H1 (cell line): ENCODE data around the gene TWIST1. TPM values are rescaled to one million over a fixed set of nuclear protein-coding genes. Genes with fewer than 3 reads are reported as not detected.

Experiments
- CTCF ChIA-PET: fragments of 300-600 bp; sonication (Branson Sonifier 250); formaldehyde crosslinking; loops from one replicate; lab custom pipeline; 2021; ENCODE audit not compliant: partially characterized antibody; lab: Charles Lee
- POLR2A ChIA-PET: fragments of 300-600 bp; sonication (Branson Sonifier 250); formaldehyde crosslinking; loops from one replicate; lab custom pipeline; 2021; ENCODE audit warnings: inconsistent platforms; ENCODE audit not compliant: partially characterized antibody; lab: Charles Lee
- DNase-seq, 2 experiments: peaks; one replicate each; pipeline versions ENCODE4 v3.0.0 to v3.0.0-alpha.2; 2010 to 2022; ENCODE audit warnings: low spot score in 2 of 2, low read depth in 1 of 2, mixed read lengths in 1 of 2
- FAIRE-seq: peaks from 2 replicates; lab custom pipeline; 2011; peaks lifted over from hg19 to GRCh38; lab: Jason Lieb, UNC
- H2AFZ ChIP-seq: 2 replicates; pipeline ENCODE4 v1.8.1; 2012; ENCODE audit warnings: low read length, inconsistent platforms
- H2AK5ac ChIP-seq: 2 replicates; pipeline ENCODE4 v1.6.1; 2013; ENCODE audit warnings: low read depth, low read length
- H2BK120ac ChIP-seq: replicated peaks from 2 replicates; pipeline ENCODE3; 2013; ENCODE audit warnings: low read depth, low read length, inconsistent platforms
- H2BK12ac ChIP-seq: 2 replicates; pipeline ENCODE4 v1.6.1; 2013; ENCODE audit warnings: low read depth, low read length
- H2BK15ac ChIP-seq: 2 replicates; pipeline ENCODE4 v1.6.1; 2013; ENCODE audit warnings: low read length
- H2BK20ac ChIP-seq: 2 replicates; pipeline ENCODE4 v1.6.1; 2013; ENCODE audit warnings: low read length
- H2BK5ac ChIP-seq: 2 replicates; pipeline ENCODE4 v1.6.1; 2013; ENCODE audit warnings: low read depth, low read length
- H3K14ac ChIP-seq: 2 replicates; pipeline ENCODE4 v1.6.1; 2013; ENCODE audit warnings: inconsistent platforms; ENCODE audit not compliant: insufficient read length
- H3K18ac ChIP-seq: 2 replicates; pipeline ENCODE4 v1.6.1; 2013; ENCODE audit warnings: low read length; ENCODE audit errors: extremely low read depth
- H3K23ac ChIP-seq: 2 replicates; pipeline ENCODE4 v1.6.1; 2013; ENCODE audit warnings: inconsistent platforms; ENCODE audit not compliant: insufficient read length
- H3K23me2 ChIP-seq: 2 replicates; pipeline ENCODE4 v1.6.1; 2013; ENCODE audit warnings: low read depth, low read length
- H3K27ac ChIP-seq: 2 replicates; pipeline ENCODE4 v1.6.1; 2011; ENCODE audit warnings: low read depth, low read length, inconsistent platforms
- H3K27me3 ChIP-seq, 4 experiments: replicated peaks in 1 of 4; 1 replicate in 1 of 4; 2 replicates in 3 of 4; pipeline versions ENCODE4 v1.6.1 to v1.8.1; 2011 to 2013; ENCODE audit warnings: low read length in 3 of 4, mild to moderate bottlenecking in 3 of 4, inconsistent platforms in 2 of 4, mixed read lengths in 2 of 4, moderate library complexity in 1 of 4; ENCODE audit not compliant: control insufficient read depth in 3 of 4, insufficient read depth in 3 of 4; ENCODE audit errors: extremely low read depth in 1 of 4
- H3K36me3 ChIP-seq, 4 experiments: 2 replicates each; pipeline versions ENCODE4 v1.6.1 to v1.8.1; 2011 to 2013; ENCODE audit warnings: mild to moderate bottlenecking in 4 of 4, low read length in 3 of 4, moderate library complexity in 2 of 4, control low read depth in 1 of 4, inconsistent platforms in 1 of 4; ENCODE audit not compliant: insufficient read depth in 4 of 4, control insufficient read depth in 2 of 4
- H3K4ac ChIP-seq: replicated peaks from 2 replicates; pipeline ENCODE3; 2013; ENCODE audit warnings: low read length, low read depth, mixed read lengths, inconsistent platforms; ENCODE audit not compliant: insufficient read length
- H3K4me1 ChIP-seq, 4 experiments: replicated peaks in 1 of 4; 1 replicate in 1 of 4; 2 replicates in 3 of 4; pipeline versions ENCODE4 v1.6.1 to v1.8.1; 2011 to 2013; ENCODE audit warnings: low read length in 3 of 4, inconsistent platforms in 2 of 4, mixed read lengths in 1 of 4; ENCODE audit not compliant: insufficient read depth in 4 of 4, control insufficient read depth in 3 of 4
- H3K4me2 ChIP-seq, 2 experiments: 2 replicates each; pipeline versions ENCODE4 v1.6.1 to v1.8.1; 2011 to 2013; ENCODE audit warnings: low read depth in 2 of 2, low read length in 2 of 2, control low read depth in 1 of 2, inconsistent platforms in 1 of 2, mild to moderate bottlenecking in 1 of 2; ENCODE audit not compliant: insufficient read depth in 1 of 2
- H3K4me3 ChIP-seq, 4 experiments: fragments of 200-600, 300-600 bp in 1 of 4; sonication (generic), shearing (Covaris generic), sonication (Bioruptor Twin) in 1 of 4; 2 replicates each; pipeline versions ENCODE4 v1.5.1 to v1.8.1; 2011 to 2016; ENCODE audit warnings: low read length in 4 of 4, low read depth in 3 of 4, control low read depth in 2 of 4, inconsistent platforms in 2 of 4, mild to moderate bottlenecking in 2 of 4, mixed read lengths in 1 of 4, moderate library complexity in 1 of 4; ENCODE audit not compliant: insufficient read depth in 2 of 4; ENCODE audit errors: extremely low read depth in 1 of 4
- H3K56ac ChIP-seq: replicated peaks from 2 replicates; pipeline ENCODE3; 2013; ENCODE audit warnings: low read depth, mild to moderate bottlenecking, mixed read lengths, low read length, inconsistent platforms; ENCODE audit not compliant: insufficient read length
- H3K79me1 ChIP-seq: 2 replicates; pipeline ENCODE4 v1.6.1; 2013; ENCODE audit warnings: low read depth, low read length, control low read depth
- H3K79me2 ChIP-seq, 2 experiments: 2 replicates each; pipeline versions ENCODE4 v1.6.1 to v1.8.1; 2012 to 2013; ENCODE audit warnings: low read length in 2 of 2, mild to moderate bottlenecking in 2 of 2, inconsistent platforms in 1 of 2; ENCODE audit not compliant: insufficient read depth in 2 of 2, control insufficient read depth in 1 of 2
- H3K9ac ChIP-seq, 4 experiments: replicated peaks in 1 of 4; 1 replicate in 1 of 4; 2 replicates in 3 of 4; pipeline versions ENCODE4 v1.6.1 to v1.8.1; 2011 to 2013; ENCODE audit warnings: low read depth in 3 of 4, low read length in 3 of 4, control low read depth in 2 of 4, mild to moderate bottlenecking in 2 of 4, moderate library complexity in 2 of 4, inconsistent platforms in 1 of 4; ENCODE audit errors: extremely low read depth in 1 of 4
- H3K9me3 ChIP-seq, 2 experiments: 2 replicates each; pipeline versions ENCODE4 v1.6.1 to v1.8.1; 2012 to 2013; ENCODE audit warnings: mild to moderate bottlenecking in 2 of 2, moderate library complexity in 2 of 2, control low read depth in 1 of 2, inconsistent platforms in 1 of 2, low read depth in 1 of 2, low read length in 1 of 2, mixed read lengths in 1 of 2; ENCODE audit not compliant: insufficient read depth in 2 of 2
- H4K20me1 ChIP-seq, 2 experiments: replicated peaks in 1 of 2; 2 replicates each; pipeline versions ENCODE3 to v1.8.1; 2011 to 2013; ENCODE audit warnings: inconsistent platforms in 2 of 2, low read length in 2 of 2, mild to moderate bottlenecking in 1 of 2; ENCODE audit not compliant: insufficient read depth in 2 of 2, control insufficient read depth in 1 of 2
- H4K5ac ChIP-seq: 2 replicates; pipeline ENCODE4 v1.6.1; 2013; ENCODE audit warnings: low read length, low read depth, mixed read lengths, inconsistent platforms; ENCODE audit not compliant: insufficient read length
- H4K8ac ChIP-seq: 2 replicates; pipeline ENCODE4 v1.8.0; 2013; ENCODE audit warnings: mild to moderate bottlenecking, moderate library complexity, low read length, inconsistent platforms; ENCODE audit not compliant: insufficient read depth; ENCODE audit errors: extremely low read depth
- H4K91ac ChIP-seq: replicated peaks from 2 replicates; pipeline ENCODE3; 2013; ENCODE audit warnings: low read length, mixed read lengths, inconsistent platforms; ENCODE audit not compliant: insufficient read length
- CEBPB ChIP-seq: IDR thresholded peaks from 2 replicates; pipeline ENCODE4 v1.6.1; 2012; ENCODE audit warnings: low read depth, low read length
- CREB1 ChIP-seq: IDR thresholded peaks from 2 replicates; pipeline ENCODE4 v1.6.1; 2012; ENCODE audit warnings: inconsistent platforms
- CTCF ChIP-seq, 3 experiments: IDR thresholded peaks; 1 replicate in 2 of 3; 2 replicates in 1 of 3; pipeline versions ENCODE4 v1.5.1 to v1.6.1; 2011; ENCODE audit warnings: low read length in 3 of 3, mild to moderate bottlenecking in 3 of 3, inconsistent platforms in 2 of 3, low read depth in 1 of 3, moderate library complexity in 1 of 3; ENCODE audit not compliant: insufficient read depth in 1 of 3; ENCODE audit errors: control extremely low read depth in 1 of 3
- GTF2F1 ChIP-seq: IDR thresholded peaks from 2 replicates; pipeline ENCODE4 v1.6.1; 2012; ENCODE audit warnings: low read depth, low read length, improper control_type of control experiment, borderline replicate concordance
- HDAC2 ChIP-seq, 2 experiments: fragments of 300-600 bp in 1 of 2; sonication (generic) in 1 of 2; IDR thresholded peaks; 2 replicates each; pipeline ENCODE4 v1.6.1; 2011 to 2012; ENCODE audit warnings: low read depth in 2 of 2, low read length in 2 of 2, mild to moderate bottlenecking in 2 of 2, moderate library complexity in 2 of 2, borderline replicate concordance in 1 of 2, inconsistent platforms in 1 of 2
- JUN ChIP-seq: IDR thresholded peaks from 2 replicates; pipeline ENCODE4 v1.6.1; 2011; ENCODE audit warnings: low read depth, mild to moderate bottlenecking, improper control_type of control experiment, low read length
- JUND ChIP-seq: IDR thresholded peaks from 2 replicates; pipeline ENCODE4 v1.6.1; 2011; ENCODE audit warnings: mild to moderate bottlenecking, improper control_type of control experiment, low read length
- MAX ChIP-seq: IDR thresholded peaks from 2 replicates; pipeline ENCODE4 v1.6.1; 2012; ENCODE audit warnings: inconsistent platforms
- NANOG ChIP-seq: IDR thresholded peaks from 2 replicates; pipeline ENCODE4 v1.6.1; 2011; ENCODE audit warnings: low read length, low read depth, mild to moderate bottlenecking, inconsistent platforms; ENCODE audit not compliant: insufficient read depth, poor library complexity, severe bottlenecking
- POLR2A ChIP-seq, 2 experiments: IDR thresholded peaks; 1 replicate in 1 of 2; 2 replicates in 1 of 2; pipeline ENCODE4 v1.6.1; 2011; ENCODE audit warnings: low read depth in 2 of 2, low read length in 2 of 2, mild to moderate bottlenecking in 2 of 2; ENCODE audit errors: control extremely low read depth in 1 of 2
- SP1 ChIP-seq: IDR thresholded peaks from 2 replicates; pipeline ENCODE4 v1.6.1; 2011; ENCODE audit warnings: low read depth, low read length
- TBP ChIP-seq: IDR thresholded peaks from 2 replicates; pipeline ENCODE4 v1.6.1; 2011; ENCODE audit warnings: low read depth, low read length, improper control_type of control experiment
- ZNF274 ChIP-seq: IDR thresholded peaks from 2 replicates; pipeline ENCODE4 v1.7.0; 2012; ENCODE audit warnings: low read length, borderline replicate concordance; ENCODE audit errors: extremely low read depth
- WGBS, 2 experiments: shearing (Covaris generic) in 1 of 2; methylation state at CpG; one replicate each; pipeline versions ENCODE4 v1.1.6 to v1.1.7; 2013 to 2015; ENCODE audit warnings: low lambda C conversion rate in 2 of 2, mixed read lengths in 2 of 2, inconsistent platforms in 1 of 2, low coverage in 1 of 2, missing lambda C conversion rate in 1 of 2; ENCODE audit not compliant: insufficient replicate concordance in 2 of 2, insufficient coverage in 1 of 2, insufficient read length in 1 of 2; ENCODE audit errors: extremely low coverage in 1 of 2, missing lambda C conversion rate in 1 of 2; 5-methylcytosine and 5-hydroxymethylcytosine counted together
- polyA plus RNA-seq, 7 experiments: library from polyadenylated mRNA; depleted of rRNA in 3 of 7; stranded (reverse) in 5 of 7; unstranded in 2 of 7; fragments of >200 nt in 5 of 7; fragments of 200-250 nt in 2 of 7; gene quantifications; 1 replicate in 5 of 7; 2 replicates in 1 of 7; 4 replicates in 1 of 7; pipeline versions ENCODE4 v1.2.1 to v1.2.3, GENCODE V29; 2011 to 2013; ENCODE audit warnings: missing spikeins in 2 of 7, mixed read lengths in 2 of 7
- total RNA-seq: library from RNA; stranded (reverse); fragmentation: NEBNext Ultra II Directional; extraction: Animal tissue kit (Norgen Biotek cat#: 25700); gene quantifications from 2 replicates; pipeline ENCODE4 v1.2.1, GENCODE V29; 2021

TWIST1 gene
- total and polyA plus RNA-seq, 2 of the 8 experiments (the other 6 are each of a cell fraction or from before 2014, with no cell fraction given), result 0.29 to 0.52 TPM

GRCh38 chr7:19066170-19066569 is 51.3 kb downstream of the TWIST1 start:
- no peak overlapping the region for H2BK12ac ChIP-seq
- H3K27ac ChIP-seq, result no peak overlapping the region
- ChIA-PET CTCF (no interaction called here), POLR2A (no interaction called here)
- no peaks in the 10 kb centered on the region for H3K23me2 ChIP-seq
- H3K27me3 ChIP-seq, result no peaks in the 10 kb centered on the region
- no peak overlapping the region for H2AK5ac ChIP-seq
- no peak overlapping the region for H3K4me2 ChIP-seq
- H3K56ac ChIP-seq, result no peak overlapping the region
- no peak overlapping the region for H2AFZ ChIP-seq
- no peaks in the 10 kb centered on the region for H3K9me3 ChIP-seq
- no peak overlapping the region for H4K91ac ChIP-seq
- no peak overlapping the region for H3K4ac ChIP-seq
- H3K18ac ChIP-seq, result no peak overlapping the region
- DNase-seq (no peak), FAIRE-seq (no peak)
- H3K79me2 ChIP-seq, result no peaks in the 10 kb centered on the region
- H3K9ac ChIP-seq, result no peak overlapping the region
- H3K4me1 ChIP-seq, result peaks cover 0 to 2% (median 0%) of the 10 kb centered on the region in 4 experiments; a peak in 1 of 7 replicates
- H3K4me3 ChIP-seq, result no peak overlapping the region
- no peak overlapping the region for H2BK5ac ChIP-seq
- H2BK15ac ChIP-seq, result no peak overlapping the region
- no peak overlapping the region for H2BK20ac ChIP-seq
- no peak overlapping the region for H3K14ac ChIP-seq
- WGBS, 2 experiments, result 78% methylated on average over 2 of the region's 2 CpGs; no CpG with 5 or more reads in 1 of the 2 experiments
- H2BK120ac ChIP-seq, result no peak overlapping the region
- H3K23ac ChIP-seq, result no peak overlapping the region
- no peaks in the 10 kb centered on the region for H4K20me1 ChIP-seq
- no peaks in the 10 kb centered on the region for H3K36me3 ChIP-seq
- no peak overlapping the region for H4K5ac ChIP-seq
- no peak overlapping the region for H4K8ac ChIP-seq
- H3K79me1 ChIP-seq, result no peaks in the 10 kb centered on the region
- TF ChIP-seq GTF2F1, result no peak
- no peak for TF ChIP-seq POLR2A (IDR thresholded peaks at IDR 0.05; ENCODE audit: control extremely low read depth in 1 of 2, low read depth in 2 of 2, low read length in 2 of 2)
- no peak for TF ChIP-seq SP1
- no peak for TF ChIP-seq ZNF274
- TF ChIP-seq CREB1, result no peak
- TF ChIP-seq JUND, result no peak
- TF ChIP-seq CTCF (IDR thresholded peaks at IDR 0.05; ENCODE audit: control extremely low read depth in 1 of 3, insufficient read depth in 1 of 3, low read depth in 1 of 3, low read length in 3 of 3), result no peak
- TF ChIP-seq MAX, result no peak
- no peak for TF ChIP-seq HDAC2 (IDR thresholded peaks at IDR 0.05; ENCODE audit: borderline replicate concordance in 1 of 2, low read depth in 2 of 2, low read length in 2 of 2)
- no peak for TF ChIP-seq CEBPB
- TF ChIP-seq JUN, result no peak
- TF ChIP-seq NANOG, result no peak
- no peak for TF ChIP-seq TBP
